Stimulated activated CD8-positive, alpha-beta memory T cell treated with anti-CD3 and anti-CD28 coated beads, Interleukin-15, amount 100 ng/mL, for 4 hours (primary cell): Measurements from ENCODE around the gene ADAM15.

Source experiments
- DNase-seq, 2 donors: peaks; one replicate each; pipeline ENCODE4 v3.0.0-alpha.2; 2020; ENCODE audit warnings: low read depth in 2 of 2

The ADAM15 gene

GRCh38 chr1:155071701-155072100 lies 20.6 kb downstream of the ADAM15 start:
- DNase-seq, result no peak

GRCh38 chr1:155072531-155073289 lies 21.6 kb downstream of the ADAM15 start:
- DNase-seq, result no peak

GRCh38 chr1:155073377-155074242 lies 22.5 kb downstream of the ADAM15 start:
- DNase-seq, result no peak

GRCh38 chr1:155075535-155075934 lies 24.4 kb downstream of the ADAM15 start:
- no peak for DNase-seq

GRCh38 chr1:155076371-155076770 lies 25.3 kb downstream of the ADAM15 start:
- DNase-seq, result no peak

GRCh38 chr1:155077346-155077745 lies 26.2 kb downstream of the ADAM15 start:
- no peak for DNase-seq

GRCh38 chr1:155077758-155078445 lies 26.8 kb downstream of the ADAM15 start:
- DNase-seq, result no peak

- no peak for DNase-seq
Observed at GRCh38 chr1:155078469-155079209, 27.5 kb downstream of the ADAM15 start, which contains the start of gene EFNA3. TSS of gene EFNA3 (plus strand) at chr1:155078837. CDS start at chr1:155078942, 105 bp downstream.

GRCh38 chr1:155079210-155079486 lies 28.0 kb downstream of the ADAM15 start:
- DNase-seq, result no peak

GRCh38 chr1:155079487-155080311 lies 28.6 kb downstream of the ADAM15 start:
- DNase-seq, result no peak

GRCh38 chr1:155080312-155081228 lies 29.5 kb downstream of the ADAM15 start:
- no peak for DNase-seq

- DNase-seq, result no peak
Observed at GRCh38 chr1:155081472-155082300, 30.6 kb downstream of the ADAM15 start.

- DNase-seq, result no peak
Observed at GRCh38 chr1:155082301-155083051, 31.4 kb downstream of the ADAM15 start.

- DNase-seq, result no peak
Observed at GRCh38 chr1:155083052-155083541, 32.0 kb downstream of the ADAM15 start.

GRCh38 chr1:155083865-155084721 lies 33.0 kb downstream of the ADAM15 start:
- DNase-seq, result no peak

- peak; percentile 84 to 85 for DNase-seq
Observed at GRCh38 chr1:155084722-155085503, 33.8 kb downstream of the ADAM15 start.
